DOHH2 (cell line): ENCODE measurements around the gene ARPC3.
"Not testable (repeated sequence)": the region's sequence is repeated elsewhere in the genome, so short reads cannot be mapped to it uniquely, and the experiment has no call there.

Experiments
- H3F3A ChIP-seq: fragments of 200-600 bp; sonication (generic), shearing (Covaris generic); 2 replicates; pipeline ENCODE4 v1.6.0; 2016; ENCODE audit warnings: antibody characterized with exemption, mild to moderate bottlenecking; ENCODE audit not compliant: control insufficient read depth, insufficient read depth
- H3K27ac ChIP-seq: fragments of 200-600 bp; sonication (generic); 2 replicates; pipeline ENCODE4 v1.5.1; 2014; ENCODE audit warnings: low read depth, mild to moderate bottlenecking, low read length, moderate library complexity
- H3K27me3 ChIP-seq: fragments of 200-600 bp; sonication (generic); 2 replicates; pipeline ENCODE4 v1.6.1; 2014; ENCODE audit warnings: mild to moderate bottlenecking, low read length, mixed read lengths; ENCODE audit not compliant: control insufficient read depth
- H3K36me3 ChIP-seq: fragments of 200-600 bp; sonication (generic); 2 replicates; pipeline ENCODE4 v1.6.1; 2014; ENCODE audit warnings: mild to moderate bottlenecking, low read length, moderate library complexity, mixed read lengths; ENCODE audit not compliant: control insufficient read depth
- H3K4me1 ChIP-seq: fragments of 200-600 bp; sonication (generic); 2 replicates; pipeline ENCODE4 v1.6.1; 2014; ENCODE audit warnings: mild to moderate bottlenecking, low read length, mixed read lengths; ENCODE audit not compliant: control insufficient read depth
- H3K4me2 ChIP-seq: fragments of 200-600 bp; sonication (generic); 2 replicates; pipeline ENCODE4 v1.6.0; 2014; ENCODE audit warnings: mild to moderate bottlenecking, low read length, moderate library complexity
- H3K4me3 ChIP-seq: fragments of 200-600 bp; sonication (generic); 2 replicates; pipeline ENCODE4 v1.5.1; 2014; ENCODE audit warnings: mild to moderate bottlenecking, low read length, mixed read lengths
- H3K79me2 ChIP-seq: fragments of 200-600 bp; sonication (generic); 2 replicates; pipeline ENCODE4 v1.6.1; 2014; ENCODE audit warnings: mild to moderate bottlenecking, low read length, mixed read lengths; ENCODE audit not compliant: control insufficient read depth
- H3K9me2 ChIP-seq: fragments of 200-600 bp; sonication (generic); replicated peaks from 2 replicates; pipeline ENCODE4 v1.6.1; 2014; ENCODE audit warnings: mild to moderate bottlenecking, low read length, mixed read lengths; ENCODE audit not compliant: control insufficient read depth
- H3K9me3 ChIP-seq: fragments of 200-600 bp; sonication (generic); 2 replicates; pipeline ENCODE4 v1.6.1; 2014; ENCODE audit warnings: antibody characterized with exemption, low read length, mixed read lengths; ENCODE audit not compliant: control insufficient read depth, insufficient read depth
- H4K20me1 ChIP-seq: fragments of 200-600 bp; sonication (generic); 2 replicates; pipeline ENCODE4 v1.6.0; 2014; ENCODE audit warnings: low read depth, mild to moderate bottlenecking, antibody characterized with exemption, low read length, moderate library complexity; ENCODE audit not compliant: control insufficient read depth, insufficient read depth
- CTCF ChIP-seq: fragments of 200-600 bp; sonication (generic); IDR thresholded peaks from one replicate; pipeline ENCODE4 v1.5.1; 2014; ENCODE audit warnings: antibody characterized with exemption, mild to moderate bottlenecking, low read depth, low read length; ENCODE audit not compliant: poor library complexity, severe bottlenecking
- EZH2phosphoT487 ChIP-seq: fragments of 200-600 bp; sonication (generic); IDR thresholded peaks from 2 replicates; pipeline ENCODE4 v1.6.1; 2017; ENCODE audit warnings: borderline replicate concordance, mild to moderate bottlenecking, antibody characterized with exemption, low read length, moderate library complexity, mixed read lengths

Gene ARPC3

GRCh38 chr12:110431957-110432587 is 18.1 kb downstream of the ARPC3 start:
- no peaks in the 10 kb centered on the region for H3K79me2 ChIP-seq
- peaks cover 31% of the 10 kb centered on the region for H3F3A ChIP-seq
- H3K27ac ChIP-seq = no peak overlapping the region
- H3K27me3 ChIP-seq = no peaks in the 10 kb centered on the region
- peaks cover 23% of the 10 kb centered on the region for H3K36me3 ChIP-seq
- H3K4me3 ChIP-seq = no peak overlapping the region
- H3K4me2 ChIP-seq = peak overlapping the region; percentile 53; the same call in 1 of the 2 replicates
- H3K4me1 ChIP-seq = peaks cover 8% of the 10 kb centered on the region
- TF ChIP-seq CTCF (no peak), EZH2phosphoT487 (no peak)
- H3K9me3 ChIP-seq = no peaks in the 10 kb centered on the region
- H3K9me2 ChIP-seq = no peaks in the 10 kb centered on the region
- no peaks in the 10 kb centered on the region for H4K20me1 ChIP-seq

- peaks cover 15% of the 10 kb centered on the region for H3F3A ChIP-seq
- not testable (repeated sequence) for H4K20me1 ChIP-seq, H3K4me3 ChIP-seq, H3K36me3 ChIP-seq, H3K9me3 ChIP-seq, H3K27ac ChIP-seq, H3K4me1 ChIP-seq, H3K4me2 ChIP-seq, H3K9me2 ChIP-seq, H3K79me2 ChIP-seq, H3K27me3 ChIP-seq
Measured at GRCh38 chr12:110429676-110430075, 20.5 kb downstream of the ARPC3 start.

GRCh38 chr12:110426406-110426805 is 23.7 kb downstream of the ARPC3 start:
- Histone ChIP-seq H3K4me3 (no peak overlapping the region), H3K27ac (no peak overlapping the region), H3K9me3 (no peaks in the 10 kb centered on the region), H3K4me2 (no peak overlapping the region), H3F3A (no peaks in the 10 kb centered on the region), H3K79me2 (no peaks in the 10 kb centered on the region), H3K27me3 (peaks cover 12% of the 10 kb centered on the region), H3K4me1 (peaks cover 4% of the 10 kb centered on the region), H3K9me2 (no peaks in the 10 kb centered on the region), H4K20me1 (no peaks in the 10 kb centered on the region), H3K36me3 (no peaks in the 10 kb centered on the region)
- TF ChIP-seq CTCF (no peak), EZH2phosphoT487 (no peak)

GRCh38 chr12:110424237-110424636 is 25.9 kb downstream of the ARPC3 start:
- Histone ChIP-seq H3K27me3 (peaks cover 12% of the 10 kb centered on the region), H3K27ac (no peak overlapping the region), H4K20me1 (no peaks in the 10 kb centered on the region), H3K4me1 (no peaks in the 10 kb centered on the region), H3K36me3 (no peaks in the 10 kb centered on the region), H3K4me2 (no peak overlapping the region), H3K9me3 (no peaks in the 10 kb centered on the region), H3K4me3 (no peak overlapping the region), H3K79me2 (no peaks in the 10 kb centered on the region), H3K9me2 (no peaks in the 10 kb centered on the region), H3F3A (no peaks in the 10 kb centered on the region)
- TF ChIP-seq CTCF (no peak), EZH2phosphoT487 (no peak)
